Measurements from ENCODE around the gene TKTL1. TPM values are rescaled to one million over a fixed set of nuclear protein-coding genes. Genes with fewer than 3 reads are reported as not detected.
"Not testable (repeated sequence)": the region's sequence is repeated elsewhere in the genome, so short reads cannot be mapped to it uniquely, and the experiment has no call there.

TKTL1 gene, protein sequence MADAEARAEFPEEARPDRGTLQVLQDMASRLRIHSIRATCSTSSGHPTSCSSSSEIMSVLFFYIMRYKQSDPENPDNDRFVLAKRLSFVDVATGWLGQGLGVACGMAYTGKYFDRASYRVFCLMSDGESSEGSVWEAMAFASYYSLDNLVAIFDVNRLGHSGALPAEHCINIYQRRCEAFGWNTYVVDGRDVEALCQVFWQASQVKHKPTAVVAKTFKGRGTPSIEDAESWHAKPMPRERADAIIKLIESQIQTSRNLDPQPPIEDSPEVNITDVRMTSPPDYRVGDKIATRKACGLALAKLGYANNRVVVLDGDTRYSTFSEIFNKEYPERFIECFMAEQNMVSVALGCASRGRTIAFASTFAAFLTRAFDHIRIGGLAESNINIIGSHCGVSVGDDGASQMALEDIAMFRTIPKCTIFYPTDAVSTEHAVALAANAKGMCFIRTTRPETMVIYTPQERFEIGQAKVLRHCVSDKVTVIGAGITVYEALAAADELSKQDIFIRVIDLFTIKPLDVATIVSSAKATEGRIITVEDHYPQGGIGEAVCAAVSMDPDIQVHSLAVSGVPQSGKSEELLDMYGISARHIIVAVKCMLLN
- total RNA-seq (2014; rRNA removed; shearing (Covaris generic); ENCODE audit: low replicate concordance), result not detected in 2 replicates

DNA sequence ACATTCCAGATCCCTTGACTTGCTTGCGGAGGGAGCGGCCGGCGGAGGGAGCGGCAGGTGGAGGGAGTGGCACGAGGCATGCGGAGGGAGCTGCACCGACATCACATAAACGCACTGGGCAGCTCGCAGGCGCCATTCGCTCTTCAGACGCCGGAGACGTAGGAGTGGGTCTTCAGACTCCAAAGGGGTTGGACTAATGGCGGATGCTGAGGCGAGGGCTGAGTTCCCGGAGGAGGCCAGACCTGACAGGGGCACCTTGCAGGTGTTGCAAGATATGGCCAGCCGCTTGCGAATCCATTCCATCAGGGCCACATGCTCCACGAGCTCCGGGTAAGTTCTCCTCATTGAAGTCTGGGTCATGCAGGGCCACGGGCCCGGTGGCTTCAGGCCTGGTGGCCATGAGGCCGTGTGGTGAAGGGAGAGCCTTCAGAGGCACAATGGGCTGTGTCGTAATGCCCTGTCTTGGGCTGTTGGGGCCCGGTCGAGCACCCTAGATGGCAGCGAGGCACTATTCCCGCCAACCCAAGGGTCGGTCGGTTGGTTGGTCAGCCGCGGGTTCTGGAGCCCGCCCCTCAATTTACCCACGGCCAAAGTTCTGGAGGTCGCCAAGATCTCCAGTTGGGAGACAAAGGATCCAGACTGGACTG, at the start of gene TKTL1:
Gene TKTL1 (plus strand): TSS at position 132 of the 647 bp plus-strand sequence. CDS start 65 bp downstream, at position 197.
- Histone ChIP-seq H3K9me3 (ENCODE audit: low read length) (no peaks in the 10 kb centered on the region), H3K79me2 (ENCODE audit: low read length) (no peaks in the 10 kb centered on the region), H3K27ac (ENCODE audit: low read length) (no peak within 1 kb of the TSS), H3K27me3 (ENCODE audit: low read length) (no peaks in the 10 kb centered on the region), H3K4me3 (ENCODE audit: low read length) (no peak within 1 kb of the TSS), H3K36me3 (ENCODE audit: insufficient read depth, low read length) (no peaks in the 10 kb centered on the region), H2AFZ (ENCODE audit: low read length) (no peak within 1 kb of the TSS), H4K20me1 (ENCODE audit: insufficient read depth, low read depth, low read length) (no peaks in the 10 kb centered on the region), H3K4me1 (ENCODE audit: low read length) (no peaks in the 10 kb centered on the region), H3K4me2 (ENCODE audit: low read depth, low read length, poor library complexity, severe bottlenecking) (no peak within 1 kb of the TSS), H3K9me2 (replicated peaks; ENCODE audit: insufficient read depth, low read length) (no peaks in the 10 kb centered on the region), H3K9ac (ENCODE audit: low read length) (no peak within 1 kb of the TSS)
- no peak for DNase-seq

DNA sequence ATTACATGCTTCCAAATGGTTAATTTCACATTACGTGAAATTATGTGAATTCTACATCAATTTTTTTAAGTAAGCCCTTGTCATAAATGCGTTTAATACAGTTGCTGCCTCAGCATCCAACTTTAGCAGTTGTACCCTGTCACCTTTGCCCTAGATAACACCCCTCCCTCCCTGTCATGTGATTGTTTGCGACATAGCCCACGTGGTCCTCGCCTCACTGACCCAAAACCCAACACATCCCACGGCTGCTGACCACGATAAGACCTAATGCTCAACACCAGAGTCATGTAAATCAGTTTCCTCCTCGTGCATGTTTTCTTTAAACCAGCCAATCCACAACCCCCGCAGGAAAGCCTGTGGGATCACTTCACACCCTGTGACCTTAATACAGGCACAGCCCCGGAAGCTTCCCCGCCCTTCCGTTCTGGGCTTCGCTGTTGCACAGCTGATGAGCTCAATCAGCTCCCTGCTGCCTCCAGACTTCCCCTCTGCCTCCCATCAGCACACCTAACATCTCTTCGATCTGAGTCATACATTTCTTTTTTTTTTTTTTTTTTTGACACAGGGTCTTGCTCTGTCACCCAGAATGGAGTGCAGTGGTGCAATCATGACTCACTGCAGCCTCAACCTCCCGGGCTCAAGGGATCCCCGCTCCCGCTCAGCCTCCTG, 48.1 kb upstream of the TKTL1 start:
- not testable (repeated sequence) for H3K9me3 ChIP-seq (ENCODE audit: low read length); H3K4me3 ChIP-seq (ENCODE audit: low read length); H3K36me3 ChIP-seq (ENCODE audit: insufficient read depth, low read length); H3K27me3 ChIP-seq (ENCODE audit: low read length); H3K79me2 ChIP-seq (ENCODE audit: low read length); H2AFZ ChIP-seq (ENCODE audit: low read length); H3K9ac ChIP-seq (ENCODE audit: low read length); H3K27ac ChIP-seq (ENCODE audit: low read length); H3K9me2 ChIP-seq (replicated peaks; ENCODE audit: insufficient read depth, low read length); H3K4me1 ChIP-seq (ENCODE audit: low read length); DNase-seq; H4K20me1 ChIP-seq (ENCODE audit: insufficient read depth, low read depth, low read length); H3K4me2 ChIP-seq (ENCODE audit: low read depth, low read length, poor library complexity, severe bottlenecking)

DNA sequence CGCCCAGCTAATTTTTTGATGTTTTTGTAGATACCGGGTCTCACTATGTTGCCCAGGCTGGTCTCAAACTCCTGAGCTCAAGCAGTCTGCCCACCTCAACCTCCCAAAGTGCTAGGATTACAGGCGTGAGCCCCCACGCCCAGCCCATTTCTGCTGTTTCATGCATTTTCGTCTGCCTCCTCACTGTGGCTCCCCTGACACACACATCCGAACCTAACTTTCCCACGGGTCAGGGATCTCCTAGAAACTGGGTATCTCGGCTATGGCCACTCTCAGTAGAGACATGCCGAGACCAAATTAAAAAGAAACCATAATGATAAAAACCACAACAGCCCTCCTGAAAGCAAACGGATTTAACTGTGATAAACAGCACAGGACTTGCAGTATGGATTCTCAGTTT, 47.5 kb upstream of the TKTL1 start:
- not testable (repeated sequence) for H3K4me1 ChIP-seq (ENCODE audit: low read length); H3K27ac ChIP-seq (ENCODE audit: low read length); H3K27me3 ChIP-seq (ENCODE audit: low read length); H3K9me3 ChIP-seq (ENCODE audit: low read length); DNase-seq; H2AFZ ChIP-seq (ENCODE audit: low read length); H3K4me2 ChIP-seq (ENCODE audit: low read depth, low read length, poor library complexity, severe bottlenecking); H4K20me1 ChIP-seq (ENCODE audit: insufficient read depth, low read depth, low read length); H3K9ac ChIP-seq (ENCODE audit: low read length); H3K9me2 ChIP-seq (replicated peaks; ENCODE audit: insufficient read depth, low read length); H3K4me3 ChIP-seq (ENCODE audit: low read length); H3K79me2 ChIP-seq (ENCODE audit: low read length); H3K36me3 ChIP-seq (ENCODE audit: insufficient read depth, low read length)

DNA sequence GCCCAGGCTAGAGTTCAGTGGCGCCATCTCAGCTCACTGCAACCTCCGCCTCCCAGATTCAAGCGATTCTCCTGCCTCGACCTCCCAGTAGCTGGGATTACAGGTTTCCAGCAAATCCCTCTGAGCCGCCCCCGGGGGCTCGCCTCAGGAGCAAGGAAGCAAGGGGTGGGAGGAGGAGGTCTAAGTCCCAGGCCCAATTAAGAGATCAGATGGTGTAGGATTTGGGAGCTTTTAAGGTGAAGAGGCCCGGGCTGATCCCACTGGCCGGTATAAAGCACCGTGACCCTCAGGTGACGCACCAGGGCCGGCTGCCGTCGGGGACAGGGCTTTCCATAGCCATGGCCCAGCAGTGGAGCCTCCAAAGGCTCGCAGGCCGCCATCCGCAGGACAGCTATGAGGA, 38.3 kb upstream of the TKTL1 start, which contains the start of gene OPN1MW3:
Gene OPN1MW3 (plus strand): TSS at position 301 of the 400 bp plus-strand sequence. CDS start 38 bp downstream, at position 339.
- not testable (repeated sequence) for H3K9ac ChIP-seq (ENCODE audit: low read length); H3K4me3 ChIP-seq (ENCODE audit: low read length); H3K27ac ChIP-seq (ENCODE audit: low read length); H3K4me1 ChIP-seq (ENCODE audit: low read length); H3K79me2 ChIP-seq (ENCODE audit: low read length); H3K36me3 ChIP-seq (ENCODE audit: insufficient read depth, low read length); H2AFZ ChIP-seq (ENCODE audit: low read length); H3K9me3 ChIP-seq (ENCODE audit: low read length); H3K4me2 ChIP-seq (ENCODE audit: low read depth, low read length, poor library complexity, severe bottlenecking); H3K9me2 ChIP-seq (replicated peaks; ENCODE audit: insufficient read depth, low read length); H4K20me1 ChIP-seq (ENCODE audit: insufficient read depth, low read depth, low read length); DNase-seq; H3K27me3 ChIP-seq (ENCODE audit: low read length)

DNA sequence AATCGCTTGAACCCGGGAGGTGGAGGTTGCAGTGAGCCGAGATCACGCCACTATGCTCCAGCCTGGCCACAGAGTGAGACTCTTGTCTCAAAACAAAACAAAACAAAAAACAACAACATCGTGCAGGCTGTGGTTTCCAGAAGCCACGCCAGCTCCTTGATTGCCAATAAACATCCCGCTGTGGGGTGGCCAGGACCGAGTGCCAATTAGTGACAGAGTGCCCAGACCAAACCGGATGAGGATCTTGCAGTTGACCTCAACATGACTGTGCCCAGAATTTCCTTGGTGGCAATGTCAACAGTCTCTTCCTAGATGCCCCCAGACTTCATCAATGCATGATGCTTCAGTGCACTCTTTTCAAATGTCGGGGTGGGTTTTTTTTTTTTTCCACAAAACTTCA, 36.9 kb upstream of the TKTL1 start:
- H3K4me3 ChIP-seq (ENCODE audit: low read length); H3K27ac ChIP-seq (ENCODE audit: low read length); H3K4me2 ChIP-seq (ENCODE audit: low read depth, low read length, poor library complexity, severe bottlenecking); H4K20me1 ChIP-seq (ENCODE audit: insufficient read depth, low read depth, low read length); H3K9me2 ChIP-seq (replicated peaks; ENCODE audit: insufficient read depth, low read length); H3K36me3 ChIP-seq (ENCODE audit: insufficient read depth, low read length); H2AFZ ChIP-seq (ENCODE audit: low read length); H3K79me2 ChIP-seq (ENCODE audit: low read length); DNase-seq; H3K27me3 ChIP-seq (ENCODE audit: low read length); H3K9ac ChIP-seq (ENCODE audit: low read length); H3K9me3 ChIP-seq (ENCODE audit: low read length); H3K4me1 ChIP-seq (ENCODE audit: low read length): not testable (repeated sequence)

DNA sequence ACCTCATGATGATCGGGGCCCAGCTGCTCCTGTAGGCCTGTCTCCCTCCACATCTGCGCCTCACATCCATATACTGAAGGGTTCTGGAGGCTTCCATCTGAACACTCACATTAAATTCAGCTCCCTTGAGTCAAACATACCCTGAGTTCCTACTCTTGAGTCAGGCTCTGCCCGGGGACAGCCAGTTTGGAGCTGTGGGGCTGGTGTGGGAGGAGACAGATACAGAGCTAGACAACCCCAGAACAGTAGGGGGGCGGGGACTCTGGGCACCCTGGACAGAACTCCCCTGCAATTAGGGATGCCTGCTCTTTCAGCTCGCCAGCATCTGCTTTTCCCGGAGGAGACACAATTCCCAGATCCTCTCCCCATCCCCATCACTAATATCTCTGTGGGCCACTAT, 32.5 kb upstream of the TKTL1 start:
- H3K27ac ChIP-seq (ENCODE audit: low read length); DNase-seq: not testable (repeated sequence)

DNA sequence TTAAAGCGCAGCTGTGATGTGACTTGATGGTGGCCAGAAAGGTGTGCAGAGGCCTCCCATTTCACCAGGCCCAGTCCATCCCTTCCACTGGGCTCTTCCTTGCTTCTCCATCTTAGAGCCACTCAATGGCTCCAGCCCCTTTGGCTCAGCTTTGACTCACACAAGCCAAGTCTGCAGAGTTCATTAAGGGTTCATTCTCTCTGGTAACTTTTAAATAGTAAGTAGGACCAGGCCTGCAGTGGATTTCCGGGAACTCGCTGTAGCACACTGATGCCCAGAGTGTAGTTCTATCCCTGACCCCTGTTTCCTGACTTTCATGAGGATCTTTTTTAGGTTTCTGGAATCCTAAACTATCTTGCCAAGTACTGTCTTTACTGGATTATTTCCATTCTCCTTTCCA, 26.4 kb upstream of the TKTL1 start:
- not testable (repeated sequence) for H3K4me2 ChIP-seq (ENCODE audit: low read depth, low read length, poor library complexity, severe bottlenecking); H3K9me2 ChIP-seq (replicated peaks; ENCODE audit: insufficient read depth, low read length); H3K36me3 ChIP-seq (ENCODE audit: insufficient read depth, low read length); H3K4me1 ChIP-seq (ENCODE audit: low read length); H3K4me3 ChIP-seq (ENCODE audit: low read length); H3K9ac ChIP-seq (ENCODE audit: low read length); DNase-seq; H2AFZ ChIP-seq (ENCODE audit: low read length); H3K27me3 ChIP-seq (ENCODE audit: low read length); H3K9me3 ChIP-seq (ENCODE audit: low read length); H3K27ac ChIP-seq (ENCODE audit: low read length); H3K79me2 ChIP-seq (ENCODE audit: low read length); H4K20me1 ChIP-seq (ENCODE audit: insufficient read depth, low read depth, low read length)

More for the DNA sequence above, 32.5 kb upstream of the TKTL1 start:
- H3K4me2 ChIP-seq (ENCODE audit: low read depth, low read length, poor library complexity, severe bottlenecking); H3K9me2 ChIP-seq (replicated peaks; ENCODE audit: insufficient read depth, low read length); H3K27me3 ChIP-seq (ENCODE audit: low read length); H3K9me3 ChIP-seq (ENCODE audit: low read length); H3K4me1 ChIP-seq (ENCODE audit: low read length); H3K79me2 ChIP-seq (ENCODE audit: low read length); H3K4me3 ChIP-seq (ENCODE audit: low read length); H4K20me1 ChIP-seq (ENCODE audit: insufficient read depth, low read depth, low read length); H3K36me3 ChIP-seq (ENCODE audit: insufficient read depth, low read length); H3K9ac ChIP-seq (ENCODE audit: low read length); H2AFZ ChIP-seq (ENCODE audit: low read length): not testable (repeated sequence)

Data from Karpas-422 (cell line).